VCaP (cell line): ENCODE data around the gene WDR45.

Experiments
- H3K27ac ChIP-seq: fragments of 450-650 bp; 2 replicates; pipeline ENCODE4 v1.5.1; 2017
- TF ChIP-seq, protein P1 (sequence below): fragments of 450-650 bp; conservative IDR thresholded peaks from 2 replicates; pipeline ENCODE4 v1.5.1; 2017; ENCODE audit warnings: mild to moderate bottlenecking, moderate library complexity

The WDR45 gene

DNA sequence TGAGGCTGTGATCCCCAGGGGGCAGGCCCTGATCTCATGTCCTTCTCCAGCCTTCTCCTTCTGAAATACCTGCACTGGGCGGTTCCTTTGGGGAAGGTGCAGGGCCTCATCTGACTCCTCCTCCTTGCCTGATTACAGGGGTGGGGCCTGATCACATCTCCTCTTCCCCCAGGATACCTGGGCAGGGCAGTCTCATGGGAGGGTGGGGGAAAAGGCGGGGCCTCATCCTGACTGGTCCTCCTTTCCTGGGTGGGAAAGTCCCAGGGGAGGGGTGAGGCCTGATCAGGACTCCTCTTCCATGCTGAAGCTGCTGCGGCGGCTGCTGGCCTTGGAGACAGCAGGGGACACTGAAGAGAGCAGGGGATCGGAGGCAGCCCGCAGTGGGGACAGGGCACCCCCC lies 49.8 kb downstream of the WDR45 start:
- TF ChIP-seq, protein P1, sequence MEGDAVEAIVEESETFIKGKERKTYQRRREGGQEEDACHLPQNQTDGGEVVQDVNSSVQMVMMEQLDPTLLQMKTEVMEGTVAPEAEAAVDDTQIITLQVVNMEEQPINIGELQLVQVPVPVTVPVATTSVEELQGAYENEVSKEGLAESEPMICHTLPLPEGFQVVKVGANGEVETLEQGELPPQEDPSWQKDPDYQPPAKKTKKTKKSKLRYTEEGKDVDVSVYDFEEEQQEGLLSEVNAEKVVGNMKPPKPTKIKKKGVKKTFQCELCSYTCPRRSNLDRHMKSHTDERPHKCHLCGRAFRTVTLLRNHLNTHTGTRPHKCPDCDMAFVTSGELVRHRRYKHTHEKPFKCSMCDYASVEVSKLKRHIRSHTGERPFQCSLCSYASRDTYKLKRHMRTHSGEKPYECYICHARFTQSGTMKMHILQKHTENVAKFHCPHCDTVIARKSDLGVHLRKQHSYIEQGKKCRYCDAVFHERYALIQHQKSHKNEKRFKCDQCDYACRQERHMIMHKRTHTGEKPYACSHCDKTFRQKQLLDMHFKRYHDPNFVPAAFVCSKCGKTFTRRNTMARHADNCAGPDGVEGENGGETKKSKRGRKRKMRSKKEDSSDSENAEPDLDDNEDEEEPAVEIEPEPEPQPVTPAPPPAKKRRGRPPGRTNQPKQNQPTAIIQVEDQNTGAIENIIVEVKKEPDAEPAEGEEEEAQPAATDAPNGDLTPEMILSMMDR, result no peak
- no peak overlapping the region for H3K27ac ChIP-seq
